Esophagus squamous epithelium (tissue), 5 donors: ENCODE measurements around the gene SLC16A9. TPM values are rescaled to one million over a fixed set of nuclear protein-coding genes. Genes with fewer than 3 reads are reported as not detected.

Source experiments
- DNase-seq: peaks from one replicate; lab custom pipeline; 2025; lab: John Stamatoyannopoulos, UW
- H3K27ac ChIP-seq, 4 donors: fragments of 200-600 bp; sonication (generic); one replicate each; pipeline ENCODE4 v1.5.1; 2016 to 2019; ENCODE audit warnings: mild to moderate bottlenecking in 1 of 4
- H3K27me3 ChIP-seq, 4 donors: fragments of 200-600 bp; sonication (generic); 1 replicate in 3 of 4; 2 replicates in 1 of 4; pipeline versions ENCODE4 v1.5.1 to v1.6.0; 2017 to 2021; ENCODE audit warnings: antibody characterized with exemption in 1 of 4
- H3K36me3 ChIP-seq, 3 donors: fragments of 200-600 bp; sonication (generic); one replicate each; pipeline ENCODE4 v1.5.1; 2016 to 2019
- H3K4me1 ChIP-seq, 3 donors: fragments of 200-600 bp; sonication (generic); one replicate each; pipeline ENCODE4 v1.5.1; 2017 to 2019
- H3K4me3 ChIP-seq, 4 donors: fragments of 200-600 bp; sonication (generic); 1 replicate in 3 of 4; 2 replicates in 1 of 4; pipeline ENCODE4 v1.5.1; 2016 to 2019; ENCODE audit warnings: mild to moderate bottlenecking in 2 of 4, moderate library complexity in 1 of 4
- H3K9me3 ChIP-seq, 3 donors: fragments of 200-600 bp; sonication (generic); one replicate each; pipeline ENCODE4 v1.5.1; 2016 to 2019
- CTCF ChIP-seq, 6 experiments: fragments of 450-650 bp in 4 of 6; fragments of 200-600 bp in 2 of 6; sonication (generic) in 2 of 6; IDR thresholded peaks; one replicate each; pipeline ENCODE4 v1.5.1; 2016 to 2019; ENCODE audit warnings: antibody characterized with exemption in 6 of 6, mild to moderate bottlenecking in 4 of 6, moderate library complexity in 4 of 6
- POLR2A ChIP-seq, 4 donors: fragments of 450-650 bp; IDR thresholded peaks; one replicate each; pipeline ENCODE4 v1.6.1; 2017; ENCODE audit warnings: antibody characterized with exemption in 4 of 4, mild to moderate bottlenecking in 4 of 4, moderate library complexity in 3 of 4
- WGBS, 2 donors: methylation state at CpG; one replicate each; pipeline ENCODE4 v1.1.5; 2018; 5-methylcytosine and 5-hydroxymethylcytosine counted together
- intact Hi-C: fragments of 100-400 bp; cut with DNase I; formaldehyde crosslinking; loops from one replicate; pipeline ENCODE4 v1.15.0; 2022
- total RNA-seq, 4 donors: library from RNA; depleted of rRNA; stranded (reverse); fragments of >200 nt; gene quantifications; one replicate each; pipeline ENCODE4 v1.1.0, GENCODE V29; 2016
- donor health status: DM: yes; HTN: yes; CAD: no.

The SLC16A9 gene
- total RNA-seq, 4 donors from 2014 or later = 7.8 to 25.6 (median 15.0) TPM

GRCh38 chr10:59618666-59619065 lies 91.0 kb downstream of the SLC16A9 start:
- no peaks in the 10 kb centered on the region for H3K9me3 ChIP-seq
- intact Hi-C loops = loop anchor here (5.0 kb wide), 1 partner anchor 381 kb away; no protein-coding TSS in a partner anchor
- TF ChIP-seq POLR2A (IDR thresholded peaks at IDR 0.05) = no peak
- no peak for TF ChIP-seq CTCF (IDR thresholded peaks at IDR 0.05)
- no peaks in the 10 kb centered on the region for H3K27me3 ChIP-seq
- H3K4me1 ChIP-seq = peaks cover 0 to 10% (median 0%) of the 10 kb centered on the region in 3 donors
- H3K4me3 ChIP-seq = no peak overlapping the region
- H3K27ac ChIP-seq = no peak overlapping the region
- WGBS, 2 donors = 43 to 46% methylated on average over 4 of the region's 4 CpGs
- no peak for DNase-seq
- H3K36me3 ChIP-seq = no peaks in the 10 kb centered on the region

- no peak overlapping the region for H3K4me3 ChIP-seq
- DNase-seq = no peak
- no peaks in the 10 kb centered on the region for H3K9me3 ChIP-seq
- peaks cover 0 to 10% (median 0%) of the 10 kb centered on the region in 3 donors for H3K4me1 ChIP-seq
- H3K27ac ChIP-seq = no peak overlapping the region
- H3K36me3 ChIP-seq = no peaks in the 10 kb centered on the region
- TF ChIP-seq CTCF (IDR thresholded peaks at IDR 0.05) (no peak), POLR2A (IDR thresholded peaks at IDR 0.05) (no peak)
- intact Hi-C loops = loop anchor here (5.0 kb wide), 1 partner anchor 381 kb away; no protein-coding TSS in a partner anchor
- H3K27me3 ChIP-seq = no peaks in the 10 kb centered on the region
- WGBS, 2 donors = 50 to 57% methylated on average over 1 of the region's 1 CpG
Measured at GRCh38 chr10:59617996-59618395, 91.7 kb downstream of the SLC16A9 start.

- intact Hi-C loops = no loop called here
- peaks cover 0 to 6% (median 0%) of the 10 kb centered on the region in 4 donors for H3K27me3 ChIP-seq
Measured at GRCh38 chr10:59611048-59611447, 98.6 kb downstream of the SLC16A9 start.

GRCh38 chr10:59607970-59608369 lies 101.7 kb downstream of the SLC16A9 start:
- Histone ChIP-seq H3K4me1 (no peaks in the 10 kb centered on the region), H3K36me3 (no peaks in the 10 kb centered on the region), H3K27me3 (peaks cover 0 to 6% (median 0%) of the 10 kb centered on the region in 4 donors), H3K9me3 (no peaks in the 10 kb centered on the region), H3K4me3 (no peak overlapping the region), H3K27ac (no peak overlapping the region)
- intact Hi-C loops = no loop called here
- DNase-seq = no peak
- 52 to 63% methylated on average over 4 of the region's 4 CpGs for WGBS, 2 donors
- TF ChIP-seq CTCF (IDR thresholded peaks at IDR 0.05) (no peak), POLR2A (IDR thresholded peaks at IDR 0.05) (no peak)

More at GRCh38 chr10:59611048-59611447, 98.6 kb downstream of the SLC16A9 start:
- no peak overlapping the region for H3K27ac ChIP-seq
- no peak for TF ChIP-seq POLR2A (IDR thresholded peaks at IDR 0.05)
- TF ChIP-seq CTCF (IDR thresholded peaks at IDR 0.05) = no peak
- no peaks in the 10 kb centered on the region for H3K4me1 ChIP-seq
- no peaks in the 10 kb centered on the region for H3K36me3 ChIP-seq
- no peak overlapping the region for H3K4me3 ChIP-seq
- no peaks in the 10 kb centered on the region for H3K9me3 ChIP-seq
- DNase-seq = no peak

GRCh38 chr10:59606551-59606961 lies 103.1 kb downstream of the SLC16A9 start:
- Histone ChIP-seq H3K4me1 (no peaks in the 10 kb centered on the region), H3K27ac (no peak overlapping the region), H3K9me3 (no peaks in the 10 kb centered on the region), H3K27me3 (peaks cover 0 to 6% (median 0%) of the 10 kb centered on the region in 4 donors), H3K36me3 (no peaks in the 10 kb centered on the region), H3K4me3 (no peak overlapping the region)
- no peak for DNase-seq
- intact Hi-C loops = no loop called here
- TF ChIP-seq CTCF (IDR thresholded peaks at IDR 0.05) (no peak), POLR2A (IDR thresholded peaks at IDR 0.05) (no peak)
- 67 to 75% methylated on average over 1 of the region's 1 CpG for WGBS, 2 donors
